Measurements from ENCODE around the gene GNB1. TPM values are rescaled to one million over a fixed set of nuclear protein-coding genes. Genes with fewer than 3 reads are reported as not detected.

The GNB1 gene
- polyA plus RNA-seq, 1 donor: 226 TPM

- H3K4me3 ChIP-seq (ENCODE audit: low read length): no peak overlapping the region
- H3K27ac ChIP-seq (ENCODE audit: low read length): no peak overlapping the region
- peaks cover 75% of the 10 kb centered on the region for H3K36me3 ChIP-seq (ENCODE audit: control insufficient read depth, insufficient read depth, low read length)
- H3K27me3 ChIP-seq (ENCODE audit: control insufficient read depth, insufficient read depth, low read length): no peaks in the 10 kb centered on the region
- peaks cover 2% of the 10 kb centered on the region for H3K9me3 ChIP-seq (ENCODE audit: control insufficient read depth, low read depth, low read length)
- no peak for DNase-seq
- no peaks in the 10 kb centered on the region for H3K4me1 ChIP-seq (ENCODE audit: control insufficient read depth, insufficient read depth, low read length)
- 100% methylated on average over 1 of the region's 37 CpGs for WGBS (ENCODE audit: insufficient coverage, low lambda C conversion rate)
Observed at GRCh38 chr1:1759456-1760344, 131.2 kb downstream of the GNB1 start.

GRCh38 chr1:1758692-1759455, 132.0 kb downstream of the GNB1 start:
- Histone ChIP-seq H3K4me3 (ENCODE audit: low read length) (no peak overlapping the region), H3K36me3 (ENCODE audit: control insufficient read depth, insufficient read depth, low read length) (peaks cover 77% of the 10 kb centered on the region), H3K9me3 (ENCODE audit: control insufficient read depth, low read depth, low read length) (peaks cover 2% of the 10 kb centered on the region), H3K27me3 (ENCODE audit: control insufficient read depth, insufficient read depth, low read length) (no peaks in the 10 kb centered on the region), H3K4me1 (ENCODE audit: control insufficient read depth, insufficient read depth, low read length) (no peaks in the 10 kb centered on the region), H3K27ac (ENCODE audit: low read length) (no peak overlapping the region)
- WGBS (ENCODE audit: insufficient coverage, low lambda C conversion rate): no CpG with 5 or more reads among the region's 34 CpGs
- peak in 1 of 2 donors; percentile 20 for DNase-seq

DNA sequence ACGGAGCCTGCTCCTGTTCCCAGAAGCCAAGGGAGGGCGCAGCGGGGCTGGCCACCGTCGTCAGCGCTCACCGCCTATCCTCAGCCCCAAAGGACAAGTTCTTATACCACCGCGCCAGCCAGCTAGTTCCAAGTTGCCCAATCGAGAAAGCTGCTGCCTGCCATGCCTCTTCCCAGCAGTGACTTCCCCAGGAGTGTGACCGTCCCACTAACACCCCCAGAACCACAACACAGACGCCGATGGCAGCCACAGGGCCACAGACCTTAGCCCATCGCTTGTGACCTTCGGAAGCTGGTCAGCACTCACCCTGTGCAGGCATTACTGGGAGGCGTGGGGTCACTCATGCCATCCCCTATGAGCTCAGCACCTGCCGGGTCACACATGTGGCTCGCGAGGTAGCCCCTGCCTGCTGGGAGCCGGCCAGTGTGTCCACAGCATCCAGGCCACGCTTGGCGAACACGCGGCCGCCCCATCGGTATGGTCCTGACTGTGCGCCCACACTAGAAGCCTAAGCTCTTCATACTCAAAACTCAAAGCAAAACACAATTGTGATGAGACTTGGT, 132.7 kb downstream of the GNB1 start:
- DNase-seq: no peak
- H3K36me3 ChIP-seq (ENCODE audit: control insufficient read depth, insufficient read depth, low read length): peaks cover 82% of the 10 kb centered on the region
- WGBS (ENCODE audit: insufficient coverage, low lambda C conversion rate): no CpG with 5 or more reads among the region's 27 CpGs
- H3K9me3 ChIP-seq (ENCODE audit: control insufficient read depth, low read depth, low read length): peaks cover 2% of the 10 kb centered on the region
- no peaks in the 10 kb centered on the region for H3K27me3 ChIP-seq (ENCODE audit: control insufficient read depth, insufficient read depth, low read length)
- no peak overlapping the region for H3K4me3 ChIP-seq (ENCODE audit: low read length)
- no peaks in the 10 kb centered on the region for H3K4me1 ChIP-seq (ENCODE audit: control insufficient read depth, insufficient read depth, low read length)
- H3K27ac ChIP-seq (ENCODE audit: low read length): no peak overlapping the region

DNA sequence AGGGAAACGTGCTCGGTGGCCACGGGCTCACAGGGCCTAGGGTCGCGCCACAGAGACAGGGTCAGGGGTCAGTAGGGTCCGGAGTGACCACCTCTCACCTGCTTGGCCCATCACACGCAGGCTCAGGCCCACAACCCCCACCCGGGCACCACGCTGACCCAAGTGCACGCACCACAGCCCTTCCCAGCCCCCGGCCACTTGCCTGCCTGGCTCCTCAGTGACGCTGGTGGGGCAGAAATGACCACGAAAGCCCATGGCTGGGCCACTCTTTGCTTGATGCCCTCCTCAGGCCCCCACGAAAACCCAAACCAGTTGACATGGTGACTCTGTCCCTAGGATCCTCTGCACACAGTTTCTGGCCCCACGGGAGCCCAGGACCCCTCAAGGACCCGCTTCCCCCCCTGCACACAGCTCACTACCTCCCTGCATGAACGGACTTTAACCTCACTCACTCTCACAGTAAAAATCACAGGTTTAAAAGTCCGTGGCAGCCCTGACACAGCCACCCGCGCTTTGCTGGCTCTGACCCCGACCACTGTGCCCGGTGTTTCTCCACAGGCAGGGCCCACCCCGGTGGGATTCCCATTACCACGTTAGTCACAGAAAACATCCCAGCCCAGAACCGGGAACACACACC, 133.3 kb downstream of the GNB1 start:
- Histone ChIP-seq H3K4me1 (ENCODE audit: control insufficient read depth, insufficient read depth, low read length) (no peaks in the 10 kb centered on the region), H3K27ac (ENCODE audit: low read length) (no peak overlapping the region), H3K36me3 (ENCODE audit: control insufficient read depth, insufficient read depth, low read length) (peaks cover 83% of the 10 kb centered on the region), H3K27me3 (ENCODE audit: control insufficient read depth, insufficient read depth, low read length) (no peaks in the 10 kb centered on the region), H3K4me3 (ENCODE audit: low read length) (no peak overlapping the region), H3K9me3 (ENCODE audit: control insufficient read depth, low read depth, low read length) (peaks cover 2% of the 10 kb centered on the region)
- WGBS (ENCODE audit: insufficient coverage, low lambda C conversion rate): no CpG with 5 or more reads among the region's 25 CpGs
- DNase-seq: no peak

- peaks cover 2% of the 10 kb centered on the region for H3K9me3 ChIP-seq (ENCODE audit: control insufficient read depth, low read depth, low read length)
- no CpG with 5 or more reads among the region's 33 CpGs for WGBS (ENCODE audit: insufficient coverage, low lambda C conversion rate)
- H3K36me3 ChIP-seq (ENCODE audit: control insufficient read depth, insufficient read depth, low read length): peaks cover 82% of the 10 kb centered on the region
- H3K4me1 ChIP-seq (ENCODE audit: control insufficient read depth, insufficient read depth, low read length): no peaks in the 10 kb centered on the region
- DNase-seq: no peak
- H3K4me3 ChIP-seq (ENCODE audit: low read length): no peak overlapping the region
- H3K27ac ChIP-seq (ENCODE audit: low read length): no peak overlapping the region
- H3K27me3 ChIP-seq (ENCODE audit: control insufficient read depth, insufficient read depth, low read length): no peaks in the 10 kb centered on the region
Observed at GRCh38 chr1:1756661-1757421, 134.0 kb downstream of the GNB1 start.

DNA sequence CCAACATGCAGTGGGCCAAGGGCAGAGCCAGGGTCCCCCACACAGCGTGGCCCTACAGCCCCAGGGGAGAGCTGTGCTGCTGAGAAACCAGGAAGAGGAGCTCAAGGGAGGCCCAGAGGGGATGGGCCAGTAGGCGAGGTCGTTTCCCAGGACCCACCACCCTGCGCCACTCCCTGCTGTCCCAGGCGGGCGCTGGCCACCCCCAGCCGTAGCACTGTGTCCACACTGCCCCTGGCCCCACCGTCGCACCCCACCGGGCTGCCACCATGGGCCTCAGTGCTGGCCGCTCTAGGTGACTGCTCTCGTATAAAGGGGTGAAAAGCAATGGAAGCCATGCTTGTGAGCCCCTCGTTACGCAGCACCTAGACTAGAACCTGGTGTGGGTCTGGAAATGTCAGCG, 135.0 kb downstream of the GNB1 start:
- no peaks in the 10 kb centered on the region for H3K27me3 ChIP-seq (ENCODE audit: control insufficient read depth, insufficient read depth, low read length)
- WGBS (ENCODE audit: insufficient coverage, low lambda C conversion rate): no CpG with 5 or more reads among the region's 15 CpGs
- H3K36me3 ChIP-seq (ENCODE audit: control insufficient read depth, insufficient read depth, low read length): peaks cover 73% of the 10 kb centered on the region
- H3K9me3 ChIP-seq (ENCODE audit: control insufficient read depth, low read depth, low read length): peaks cover 2% of the 10 kb centered on the region
- no peak for DNase-seq
- no peaks in the 10 kb centered on the region for H3K4me1 ChIP-seq (ENCODE audit: control insufficient read depth, insufficient read depth, low read length)
- H3K4me3 ChIP-seq (ENCODE audit: low read length): no peak overlapping the region
- H3K27ac ChIP-seq (ENCODE audit: low read length): no peak overlapping the region

- H3K36me3 ChIP-seq (ENCODE audit: control insufficient read depth, insufficient read depth, low read length): peaks cover 68% of the 10 kb centered on the region
Observed at GRCh38 chr1:1755426-1755825, 135.5 kb downstream of the GNB1 start.

GRCh38 chr1:1754051-1754815, 136.7 kb downstream of the GNB1 start:
- H3K4me1 ChIP-seq (ENCODE audit: control insufficient read depth, insufficient read depth, low read length): no peaks in the 10 kb centered on the region
- peaks cover 56% of the 10 kb centered on the region for H3K36me3 ChIP-seq (ENCODE audit: control insufficient read depth, insufficient read depth, low read length)
- peaks cover 2% of the 10 kb centered on the region for H3K9me3 ChIP-seq (ENCODE audit: control insufficient read depth, low read depth, low read length)
- WGBS (ENCODE audit: insufficient coverage, low lambda C conversion rate): no CpG with 5 or more reads among the region's 49 CpGs
- H3K27ac ChIP-seq (ENCODE audit: low read length): no peak overlapping the region
- no peak for DNase-seq
- no peaks in the 10 kb centered on the region for H3K27me3 ChIP-seq (ENCODE audit: control insufficient read depth, insufficient read depth, low read length)
- no peak overlapping the region for H3K4me3 ChIP-seq (ENCODE audit: low read length)

More at GRCh38 chr1:1755426-1755825, 135.5 kb downstream of the GNB1 start:
- Histone ChIP-seq H3K27ac (ENCODE audit: low read length) (no peak overlapping the region), H3K4me1 (ENCODE audit: control insufficient read depth, insufficient read depth, low read length) (no peaks in the 10 kb centered on the region), H3K27me3 (ENCODE audit: control insufficient read depth, insufficient read depth, low read length) (no peaks in the 10 kb centered on the region), H3K4me3 (ENCODE audit: low read length) (no peak overlapping the region), H3K9me3 (ENCODE audit: control insufficient read depth, low read depth, low read length) (peaks cover 2% of the 10 kb centered on the region)
- no CpG with 5 or more reads among the region's 19 CpGs for WGBS (ENCODE audit: insufficient coverage, low lambda C conversion rate)
- DNase-seq: no peak

DNA sequence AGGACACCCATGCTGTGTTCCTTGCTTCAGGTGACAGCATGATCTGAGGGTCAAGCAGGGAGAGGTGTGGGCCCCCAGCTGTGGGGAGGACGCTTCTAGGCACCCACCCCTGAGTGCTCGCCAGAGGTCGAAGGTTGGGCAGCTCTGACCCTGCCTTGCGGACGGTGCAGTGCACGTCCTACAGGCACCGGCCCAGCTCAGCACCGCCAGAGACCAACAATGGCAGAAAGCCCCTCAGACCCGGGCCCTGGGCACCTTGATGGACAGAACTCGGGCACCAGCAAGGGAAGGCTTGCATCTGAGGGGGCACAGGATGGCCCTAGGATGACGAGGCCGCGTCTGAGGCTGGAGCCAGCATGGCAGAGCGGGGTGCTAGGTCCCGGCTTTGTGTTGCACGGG, 137.3 kb downstream of the GNB1 start:
- WGBS (ENCODE audit: insufficient coverage, low lambda C conversion rate): no CpG with 5 or more reads among the region's 16 CpGs
- H3K9me3 ChIP-seq (ENCODE audit: control insufficient read depth, low read depth, low read length): peaks cover 2% of the 10 kb centered on the region
- H3K36me3 ChIP-seq (ENCODE audit: control insufficient read depth, insufficient read depth, low read length): peaks cover 52% of the 10 kb centered on the region
- no peak overlapping the region for H3K4me3 ChIP-seq (ENCODE audit: low read length)
- no peak for DNase-seq
- no peak overlapping the region for H3K27ac ChIP-seq (ENCODE audit: low read length)
- no peaks in the 10 kb centered on the region for H3K27me3 ChIP-seq (ENCODE audit: control insufficient read depth, insufficient read depth, low read length)
- H3K4me1 ChIP-seq (ENCODE audit: control insufficient read depth, insufficient read depth, low read length): no peaks in the 10 kb centered on the region
